Activated CD4-positive, CD25-positive, alpha-beta regulatory T cell treated with anti-CD3 and anti-CD28 coated beads, Interleukin-2, amount 50 U/mL, for 16 hours (primary cell): ENCODE results near the gene PAMR1.
A peak's percentile ranks its signal among the peaks of the same experiment; 100 is the strongest.

Experiments used
- DNase-seq: peaks from one replicate; pipeline ENCODE4 v3.0.0-alpha.2; 2020; ENCODE audit warnings: low read depth, low spot score

PAMR1 gene

DNA sequence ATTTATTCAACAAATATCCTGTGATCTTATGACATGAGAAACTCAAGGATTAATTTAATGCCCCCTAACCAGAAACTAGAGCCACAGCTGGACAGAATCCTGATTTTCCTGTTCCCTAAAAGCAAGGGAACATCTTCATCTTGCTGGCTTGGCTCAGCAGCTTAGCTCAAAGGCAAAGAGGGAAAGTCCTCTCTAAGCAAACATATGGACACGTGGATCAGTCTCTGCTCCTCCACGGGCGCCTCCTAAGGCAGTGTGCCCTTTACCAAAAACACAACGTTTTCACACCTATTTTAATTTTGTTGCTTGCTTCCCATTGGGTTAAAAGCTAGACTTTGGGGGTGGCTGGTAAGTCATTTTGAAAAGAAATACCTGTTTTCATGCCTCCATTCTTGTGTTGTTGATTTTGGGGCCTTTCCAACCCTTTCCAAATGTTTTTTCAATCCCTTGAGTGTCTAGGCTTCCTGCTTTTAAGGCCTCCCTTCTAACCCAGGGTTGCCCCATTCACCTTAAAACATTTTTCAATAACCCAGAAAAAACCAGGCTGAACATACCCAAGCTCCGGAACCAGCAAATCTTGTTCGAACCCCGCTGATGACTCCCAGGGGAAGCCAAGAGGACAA is 121.5 kb downstream of the PAMR1 start:
- no peak for DNase-seq

DNA sequence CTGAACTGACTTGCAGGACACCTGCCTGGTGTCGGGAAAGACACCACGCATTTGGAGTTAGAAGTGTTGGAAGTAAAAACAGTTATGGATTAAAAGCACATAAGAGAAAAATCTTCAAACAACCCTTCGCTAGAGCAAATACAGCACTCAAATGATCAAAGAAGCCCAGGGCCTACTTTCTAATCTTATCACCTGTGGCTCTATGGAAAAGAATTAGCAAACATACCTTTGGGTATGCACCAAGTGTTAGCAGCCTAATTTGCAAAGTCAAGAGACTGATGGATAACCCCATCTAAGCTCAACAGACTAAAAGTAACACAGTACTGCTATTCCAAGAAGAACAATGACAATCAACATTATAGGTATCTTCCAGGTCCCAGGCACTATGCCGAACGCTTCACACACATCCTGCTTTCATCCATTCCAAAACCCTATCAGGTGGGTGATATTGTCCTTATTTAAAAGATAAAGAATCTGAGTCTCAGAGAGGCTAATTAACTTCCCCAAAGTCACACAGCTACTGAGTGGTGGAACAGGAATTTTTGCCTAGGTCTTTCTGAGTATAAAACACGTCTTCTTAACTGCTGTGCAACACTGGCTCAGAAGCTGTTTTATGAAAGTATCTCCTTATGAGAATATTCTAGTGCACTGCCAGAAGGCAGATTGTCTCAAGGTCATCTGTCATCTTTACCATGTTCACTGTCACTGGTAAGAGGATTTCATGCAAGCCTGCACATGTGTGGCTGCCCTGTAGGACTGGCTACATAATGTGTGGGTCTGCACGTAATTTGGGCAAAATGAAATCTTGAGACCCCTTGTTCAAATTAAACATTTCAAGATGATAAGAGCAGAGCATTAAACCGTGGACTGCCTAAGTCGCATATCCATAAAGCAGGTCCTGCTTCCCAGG is 122.4 kb downstream of the PAMR1 start:
- DNase-seq, result no peak

DNA sequence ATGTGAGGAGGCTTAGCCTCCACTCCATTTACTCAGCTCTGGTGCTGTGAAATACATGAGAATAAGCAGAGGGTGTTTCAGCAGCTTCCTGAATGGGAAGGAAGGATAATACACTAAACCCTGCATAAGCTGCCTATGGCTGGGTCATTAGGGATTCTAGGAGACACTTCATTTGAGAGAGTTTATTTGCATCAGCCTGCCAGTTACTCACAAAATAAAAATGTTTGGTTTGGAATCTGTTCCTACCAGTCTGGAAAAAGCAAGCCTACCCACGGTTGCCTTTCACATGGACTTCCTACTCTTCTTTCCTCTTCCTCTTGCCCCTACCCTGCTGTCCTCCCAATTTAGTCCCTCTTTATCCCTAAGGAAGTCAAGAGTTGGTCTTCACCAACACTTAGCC is 126.5 kb downstream of the PAMR1 start:
- no peak for DNase-seq

DNA sequence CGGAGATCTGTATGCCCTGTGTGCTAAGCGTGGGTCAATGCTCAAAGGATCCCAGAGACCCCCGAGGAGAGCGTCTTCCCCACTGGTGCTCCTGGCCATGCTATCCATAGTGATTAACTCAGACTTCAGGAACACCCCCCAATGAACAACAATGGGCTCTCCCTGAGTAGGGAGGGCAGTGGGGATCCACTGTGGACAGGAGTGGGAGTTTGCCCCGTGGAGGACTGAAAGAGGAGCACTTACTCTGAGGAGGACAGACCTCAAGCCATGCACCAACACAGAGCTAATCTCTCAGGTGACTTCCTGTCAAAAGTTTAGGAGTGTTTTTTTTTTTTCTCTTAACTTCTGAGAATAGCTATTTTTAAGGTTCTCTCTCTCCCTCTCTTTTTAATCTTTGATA is 130.5 kb downstream of the PAMR1 start:
- DNase-seq, result no peak

DNA sequence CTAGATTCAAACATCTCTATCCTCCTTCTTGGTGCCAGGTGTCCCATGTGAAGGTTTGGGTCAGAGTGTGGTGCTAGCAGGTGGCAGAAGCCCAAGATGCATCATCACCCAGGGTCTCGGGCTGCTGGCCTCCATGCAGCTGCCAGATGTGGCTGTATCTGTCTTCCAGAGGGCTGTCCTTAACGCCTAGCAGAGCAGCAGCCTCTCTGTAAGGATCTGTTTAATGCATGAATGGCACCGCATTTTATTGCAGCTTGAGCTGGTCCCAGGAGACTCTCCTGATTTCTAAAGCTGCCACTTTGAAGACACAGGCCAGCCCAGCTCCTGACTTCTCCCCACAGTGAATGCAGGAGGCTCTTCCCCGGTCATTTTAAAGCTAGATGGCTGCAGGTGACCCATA is 132.3 kb downstream of the PAMR1 start:
- DNase-seq, result no peak

DNA sequence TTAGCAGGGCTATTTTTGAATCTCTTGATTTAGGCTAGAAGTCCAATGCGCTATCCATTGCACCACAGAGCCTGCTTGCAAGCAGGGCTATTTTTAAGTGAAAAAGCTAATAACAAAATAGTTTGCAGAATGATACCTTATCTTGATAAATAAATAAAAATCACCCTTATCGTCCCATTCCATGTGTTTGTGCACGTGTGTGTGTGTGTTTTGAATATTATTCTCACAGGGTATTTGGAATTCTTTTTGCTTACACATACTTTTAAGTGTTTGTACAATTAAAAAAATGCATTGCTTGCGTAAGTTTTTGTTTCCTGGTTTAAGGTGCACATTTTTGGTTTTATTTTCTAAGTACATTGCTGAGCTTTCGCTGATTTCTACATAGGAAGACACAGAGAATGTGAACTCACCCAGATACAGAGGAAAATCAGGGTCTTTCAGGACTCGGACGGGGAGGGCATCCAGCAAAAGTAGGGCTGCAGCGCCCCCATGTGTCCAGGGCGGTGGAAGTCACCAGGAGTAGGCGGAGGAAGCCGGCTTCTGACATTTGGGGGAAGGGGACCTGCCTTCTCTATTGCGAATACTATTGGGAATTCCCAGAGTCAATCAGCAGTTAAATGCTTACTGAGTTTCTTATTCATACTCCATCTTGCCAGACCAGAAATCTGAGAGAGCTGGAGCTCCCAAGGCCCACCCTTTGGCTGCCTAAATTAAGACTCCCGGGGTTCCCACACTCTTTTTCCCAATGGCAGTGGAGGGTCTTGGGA is 133.3 kb downstream of the PAMR1 start:
- DNase-seq, result peak; percentile 69

DNA sequence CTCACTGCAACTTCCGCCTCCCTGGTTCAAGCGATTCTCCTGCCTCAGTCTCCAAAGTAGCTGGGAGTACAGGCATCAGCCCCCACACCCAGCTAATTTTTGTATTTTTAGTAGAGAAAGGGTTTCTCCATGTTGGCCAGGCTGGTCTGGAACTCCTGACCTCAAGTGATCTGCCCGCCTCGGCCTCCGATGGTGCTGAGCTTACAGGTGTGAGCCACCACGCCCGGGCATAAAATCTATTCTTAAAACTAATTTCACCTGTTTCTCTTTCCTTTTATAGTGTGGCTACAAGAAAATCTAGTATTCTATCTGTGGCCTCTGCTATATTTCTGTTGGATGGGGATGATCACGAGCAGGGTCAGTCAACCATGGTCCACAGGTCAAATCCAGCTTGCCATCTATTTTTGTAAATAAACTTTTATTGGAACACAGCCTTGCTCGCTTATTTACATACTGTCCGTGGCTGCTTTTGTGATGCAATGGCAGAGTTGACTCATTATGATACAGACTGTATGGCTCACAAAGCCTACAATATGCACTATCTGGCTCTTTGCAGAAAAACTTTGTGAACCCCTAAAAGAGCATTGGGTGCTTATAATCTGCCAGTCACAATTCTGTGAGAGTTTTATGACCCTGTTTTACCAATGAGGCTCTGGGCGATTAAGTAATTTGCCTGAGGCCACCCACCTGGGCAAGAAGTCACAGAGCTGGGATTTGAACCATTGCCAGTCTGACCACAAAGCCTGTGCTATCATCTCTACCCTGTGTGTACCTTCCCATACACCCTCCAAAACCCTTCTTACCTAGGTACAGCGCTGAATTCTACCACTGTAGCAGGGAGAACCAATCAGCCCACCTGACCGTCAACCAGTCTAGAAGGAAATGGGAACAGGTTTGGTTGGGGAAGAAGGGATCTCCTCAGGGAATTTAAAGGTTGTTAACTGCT is 134.4 kb downstream of the PAMR1 start:
- DNase-seq, result no peak

DNA sequence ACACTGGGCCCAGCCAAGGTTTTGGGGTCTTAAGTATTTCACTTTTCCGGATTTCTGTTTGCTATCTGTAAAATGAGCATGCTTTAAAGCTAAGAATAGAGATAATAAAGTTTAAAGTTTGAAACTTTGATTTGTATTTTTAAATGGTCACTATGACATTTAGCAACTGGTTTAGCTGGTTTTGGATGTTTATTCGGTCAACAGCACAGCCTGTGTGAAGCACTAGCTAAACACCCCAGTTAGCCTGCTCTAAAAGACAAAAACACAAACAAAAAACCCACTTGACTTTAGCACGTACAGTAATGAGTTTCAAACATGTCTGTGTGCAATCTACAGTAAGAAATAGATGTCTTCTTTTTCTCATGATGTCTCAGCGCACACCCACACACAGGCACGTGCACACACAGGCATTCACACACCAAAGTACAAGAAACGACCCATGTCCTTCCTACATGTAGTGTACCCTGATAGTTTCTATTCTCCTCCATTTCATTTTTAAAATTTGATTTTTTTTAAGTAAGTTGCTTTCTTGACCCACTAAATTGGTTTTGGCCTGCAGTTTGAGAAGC is 135.4 kb downstream of the PAMR1 start:
- no peak for DNase-seq

DNA sequence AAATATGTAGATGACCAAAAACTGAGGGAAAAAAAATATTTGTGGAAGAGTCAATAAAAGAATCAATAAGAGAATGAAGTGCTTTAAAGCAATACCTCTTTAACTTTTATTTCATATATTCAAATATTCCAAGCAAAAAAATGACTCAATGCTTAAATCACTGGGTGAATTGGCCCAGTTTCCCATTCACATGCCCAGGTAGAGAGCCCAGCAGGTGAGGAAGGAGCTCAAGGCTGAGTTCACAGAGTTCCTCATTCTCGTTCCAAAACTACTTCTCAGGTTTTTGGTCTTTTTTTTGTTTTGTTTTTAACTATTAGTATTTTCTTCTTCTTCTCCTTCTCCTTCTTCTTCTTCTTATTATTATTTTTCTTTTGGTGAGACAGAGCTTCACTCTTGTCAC is 136.3 kb downstream of the PAMR1 start:
- no peak for DNase-seq

DNA sequence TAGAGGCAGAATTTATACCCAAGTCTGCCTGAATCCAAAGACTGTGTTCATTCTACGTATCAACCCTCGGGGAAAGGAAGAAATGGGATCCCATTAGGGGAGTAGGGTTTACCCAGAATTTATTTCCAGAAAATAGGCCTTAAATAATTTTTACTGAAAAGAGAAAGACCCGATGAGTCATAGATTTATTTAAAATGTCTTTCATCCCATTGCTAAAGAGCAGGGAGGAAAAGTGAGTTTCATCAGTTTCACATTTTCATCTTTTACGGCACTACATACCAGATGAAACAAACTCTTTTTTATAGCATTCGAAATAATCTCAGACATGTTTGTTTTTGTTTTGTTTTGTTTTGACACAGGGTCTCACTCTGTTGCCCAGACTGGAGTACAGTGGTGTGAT is 137.4 kb downstream of the PAMR1 start:
- no peak for DNase-seq

DNA sequence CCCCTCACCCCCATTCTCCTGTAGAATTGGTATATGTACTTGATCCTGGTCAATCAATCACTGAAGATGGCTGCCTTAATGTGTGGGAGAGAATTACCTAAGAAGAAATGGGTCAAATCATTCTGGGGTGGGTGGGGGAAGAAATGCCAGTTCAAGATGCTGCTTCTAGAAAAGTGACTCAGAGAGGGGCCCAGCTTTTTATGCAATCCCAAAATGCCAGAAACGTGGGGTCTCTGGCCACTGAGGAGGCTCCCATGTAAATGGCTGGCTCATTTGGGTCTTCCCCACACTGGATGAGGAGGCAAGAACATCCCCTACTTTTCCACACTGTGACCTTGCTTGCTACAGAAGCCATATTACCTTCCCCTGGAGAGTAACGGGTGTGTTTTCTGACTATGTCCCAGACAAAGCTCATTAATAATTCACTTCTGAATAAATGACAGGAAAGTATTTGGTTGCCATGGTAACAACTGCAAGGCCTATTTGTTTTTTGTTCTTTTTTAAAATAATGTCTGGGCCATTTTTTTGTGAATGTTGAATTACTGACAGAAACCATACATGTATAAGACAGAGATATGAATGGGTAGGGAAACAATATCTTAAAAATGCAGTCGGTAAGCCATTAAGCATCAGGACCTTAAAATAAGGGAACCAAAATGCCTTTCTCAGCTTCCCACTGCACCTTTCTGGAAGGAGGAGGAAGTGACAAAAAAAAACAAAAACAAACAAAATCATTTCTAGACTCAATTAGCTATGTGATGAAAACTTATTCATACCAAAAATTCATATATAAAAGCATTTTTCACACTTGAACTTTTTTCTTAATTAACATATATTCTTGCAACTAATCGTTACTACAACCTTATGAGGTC is 138.1 kb downstream of the PAMR1 start:
- DNase-seq, result no peak

DNA sequence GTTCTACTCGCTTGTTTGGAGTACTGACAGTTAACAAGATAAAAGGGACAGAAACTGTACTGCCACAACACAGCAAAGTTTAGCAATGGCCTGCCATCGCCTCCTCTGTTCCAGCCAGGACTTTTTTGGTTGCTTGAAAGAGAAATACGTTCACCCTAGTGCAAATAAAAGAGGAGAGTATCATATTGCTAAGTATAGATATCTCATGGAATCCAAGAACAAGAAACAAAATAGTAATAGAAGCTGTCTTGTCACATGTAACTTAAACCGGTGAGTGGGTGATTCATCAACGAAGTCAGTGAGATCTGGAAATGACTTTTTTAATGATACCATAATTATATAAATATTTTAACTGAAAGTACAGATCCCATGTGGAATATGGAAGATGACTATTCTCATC is 141.5 kb downstream of the PAMR1 start:
- DNase-seq, result no peak
